IMR-90 (cell line): Measurements from ENCODE around the gene MIB1. TPM values are rescaled to one million over a fixed set of nuclear protein-coding genes. Genes with fewer than 3 reads are reported as not detected.

Experiments
- ATAC-seq: fragments of 200-7000 bp; cut with Tn5 transposase; 2 replicates; pipeline ENCODE4 v1.9.1; 2020; ENCODE audit warnings: low read depth, mild to moderate bottlenecking, moderate library complexity
- BruUV-seq: library from RNA; stranded (reverse); fragments of 400-500 nt; replicated peaks from 2 replicates; lab custom pipeline; 2021; lab: Mats Ljungman, UMichigan
- CTCF ChIA-PET: fragments of 300-600 bp; formaldehyde crosslinking; extraction: SDS; loops from one replicate; lab custom pipeline; 2021; ENCODE audit warnings: antibody characterized with exemption; lab: Yijun Ruan, JAX
- POLR2A ChIA-PET: fragments of 300-600 bp; sonication (Branson Sonifier 250); formaldehyde crosslinking; loops from one replicate; lab custom pipeline; 2022; ENCODE audit warnings: antibody characterized with exemption; ENCODE audit not compliant: unreplicated experiment; lab: Charles Lee
- DNase-seq: peaks from one replicate; pipeline ENCODE4 v3.0.0; 2013
- H2AFZ ChIP-seq: replicated peaks from 2 replicates; pipeline ENCODE3; 2013; ENCODE audit warnings: low read length, mild to moderate bottlenecking; ENCODE audit not compliant: poor library complexity
- H2AK5ac ChIP-seq: 2 replicates; pipeline ENCODE4 v1.6.1; 2013; ENCODE audit warnings: low read depth, low read length, inconsistent platforms
- H2AK9ac ChIP-seq: replicated peaks from 2 replicates; pipeline ENCODE3; 2013; ENCODE audit warnings: mild to moderate bottlenecking, low read depth, low read length, moderate library complexity; ENCODE audit not compliant: poor library complexity
- H2BK120ac ChIP-seq: 2 replicates; pipeline ENCODE4 v1.6.1; 2013; ENCODE audit warnings: low read depth, low read length, inconsistent platforms
- H2BK15ac ChIP-seq: 3 replicates; pipeline ENCODE4 v1.6.1; 2013; ENCODE audit warnings: low read depth, low read length, inconsistent platforms
- H2BK20ac ChIP-seq: 2 replicates; pipeline ENCODE4 v1.6.1; 2013; ENCODE audit warnings: low read depth, mild to moderate bottlenecking, inconsistent platforms, low read length, moderate library complexity
- H2BK5ac ChIP-seq: 2 replicates; pipeline ENCODE4 v1.6.1; 2013; ENCODE audit warnings: mild to moderate bottlenecking, low read depth, low read length, inconsistent platforms; ENCODE audit not compliant: poor library complexity, severe bottlenecking
- H3K14ac ChIP-seq: replicated peaks from 2 replicates; pipeline ENCODE4 v1.6.1; 2013; ENCODE audit warnings: low read depth, low read length, inconsistent platforms
- H3K18ac ChIP-seq: 2 replicates; pipeline ENCODE4 v1.6.1; 2013; ENCODE audit warnings: low read depth, low read length, control low read depth
- H3K23ac ChIP-seq: 2 replicates; pipeline ENCODE4 v1.6.1; 2013; ENCODE audit warnings: low read depth, low read length, inconsistent platforms
- H3K27ac ChIP-seq: 2 replicates; pipeline ENCODE4 v1.5.1; 2013; ENCODE audit warnings: mild to moderate bottlenecking, control low read depth, low read length; ENCODE audit not compliant: insufficient read depth
- H3K27me3 ChIP-seq: 2 replicates; pipeline ENCODE4 v1.6.1; 2013; ENCODE audit warnings: low read length; ENCODE audit not compliant: control insufficient read depth, insufficient read depth
- H3K36me3 ChIP-seq: 2 replicates; pipeline ENCODE4 v1.6.1; 2013; ENCODE audit warnings: low read length, mixed read lengths; ENCODE audit not compliant: control insufficient read depth, insufficient read depth
- H3K4ac ChIP-seq: 2 replicates; pipeline ENCODE4 v1.6.1; 2013; ENCODE audit warnings: low read depth, low read length, inconsistent platforms
- H3K4me1 ChIP-seq: 2 replicates; pipeline ENCODE4 v1.6.1; 2013; ENCODE audit warnings: low read length, mixed read lengths; ENCODE audit not compliant: control insufficient read depth, insufficient read depth
- H3K4me2 ChIP-seq: 2 replicates; pipeline ENCODE4 v1.6.1; 2013; ENCODE audit warnings: low read depth, mild to moderate bottlenecking, control low read depth, low read length, moderate library complexity
- H3K4me3 ChIP-seq: 2 replicates; pipeline ENCODE4 v1.5.1; 2013; ENCODE audit warnings: low read depth, mild to moderate bottlenecking, control low read depth, low read length, moderate library complexity; ENCODE audit not compliant: insufficient read depth
- H3K56ac ChIP-seq: 2 replicates; pipeline ENCODE4 v1.6.1; 2013; ENCODE audit warnings: low read length, inconsistent platforms; ENCODE audit not compliant: insufficient read depth; ENCODE audit errors: extremely low read depth
- H3K79me1 ChIP-seq, 2 experiments: 2 replicates each; pipeline ENCODE4 v1.6.1; 2013; ENCODE audit warnings: low read length in 2 of 2, inconsistent platforms in 1 of 2, low read depth in 1 of 2
- H3K9ac ChIP-seq: 2 replicates; pipeline ENCODE4 v1.6.1; 2013; ENCODE audit warnings: low read depth, low read length, control low read depth
- H3K9me1 ChIP-seq: 2 replicates; pipeline ENCODE4 v1.6.1; 2013; ENCODE audit warnings: low read length, inconsistent platforms; ENCODE audit not compliant: insufficient read depth
- H3K9me3 ChIP-seq: 2 replicates; pipeline ENCODE4 v1.6.1; 2013; ENCODE audit warnings: low read length; ENCODE audit not compliant: control insufficient read depth, insufficient read depth
- H4K20me1 ChIP-seq: 2 replicates; pipeline ENCODE4 v1.6.1; 2013; ENCODE audit warnings: low read length, inconsistent platforms; ENCODE audit not compliant: insufficient read depth
- H4K5ac ChIP-seq: 2 replicates; pipeline ENCODE4 v1.6.1; 2013; ENCODE audit warnings: mild to moderate bottlenecking, low read depth, low read length, control low read depth
- H4K8ac ChIP-seq, 2 experiments: 2 replicates each; pipeline ENCODE4 v1.6.1; 2013; ENCODE audit warnings: low read depth in 2 of 2, low read length in 2 of 2, control low read depth in 1 of 2, inconsistent platforms in 1 of 2
- H4K91ac ChIP-seq: 2 replicates; pipeline ENCODE4 v1.6.1; 2013; ENCODE audit warnings: low read depth, low read length, inconsistent platforms; ENCODE audit not compliant: insufficient read depth
- BHLHE40 ChIP-seq: fragments of 150-350 bp; IDR thresholded peaks from 2 replicates; pipeline ENCODE4 v1.6.1; 2016; ENCODE audit warnings: mild to moderate bottlenecking, low read depth, low read length
- CEBPB ChIP-seq: IDR thresholded peaks from 2 replicates; pipeline ENCODE4 v1.6.1; 2012; ENCODE audit warnings: low read depth, low read length, improper control_type of control experiment
- CHD1 ChIP-seq: IDR thresholded peaks from 2 replicates; pipeline ENCODE4 v1.6.1; 2012; ENCODE audit warnings: low read depth, low read length, improper control_type of control experiment
- CTCF ChIP-seq: conservative IDR thresholded peaks from 2 replicates; pipeline ENCODE4 v1.5.1; 2012; ENCODE audit warnings: mild to moderate bottlenecking, low read depth, low read length, improper control_type of control experiment
- ELK1 ChIP-seq: fragments of 150-350 bp; IDR thresholded peaks from 2 replicates; pipeline ENCODE4 v1.6.1; 2016; ENCODE audit warnings: low read depth, mild to moderate bottlenecking, low read length, moderate library complexity, borderline replicate concordance
- FOS ChIP-seq: fragments of 150-350 bp; IDR thresholded peaks from 2 replicates; pipeline ENCODE4 v1.6.1; 2016; ENCODE audit warnings: low read depth, low read length
- MAFK ChIP-seq: IDR thresholded peaks from 2 replicates; pipeline ENCODE4 v1.6.1; 2012; ENCODE audit warnings: low read depth, low read length, improper control_type of control experiment
- MAZ ChIP-seq: IDR thresholded peaks from 2 replicates; pipeline ENCODE4 v1.6.1; 2012; ENCODE audit warnings: low read depth, mild to moderate bottlenecking, low read length, improper control_type of control experiment, moderate library complexity, borderline replicate concordance
- MXI1 ChIP-seq: IDR thresholded peaks from 2 replicates; pipeline ENCODE4 v1.6.1; 2012; ENCODE audit warnings: low read depth, mild to moderate bottlenecking, low read length, moderate library complexity, borderline replicate concordance
- NFE2L2 ChIP-seq: fragments of 150-350 bp; IDR thresholded peaks from 2 replicates; pipeline ENCODE4 v1.6.1; 2016; ENCODE audit warnings: low read depth, mild to moderate bottlenecking, low read length
- POLR2A ChIP-seq: IDR thresholded peaks from 2 replicates; pipeline ENCODE4 v1.6.1; 2012; ENCODE audit warnings: mild to moderate bottlenecking, low read depth, low read length
- RAD21 ChIP-seq: IDR thresholded peaks from 2 replicates; pipeline ENCODE4 v1.6.1; 2012; ENCODE audit warnings: low read length, improper control_type of control experiment
- RCOR1 ChIP-seq: IDR thresholded peaks from 2 replicates; pipeline ENCODE4 v1.6.1; 2012; ENCODE audit warnings: mild to moderate bottlenecking, low read length, improper control_type of control experiment; ENCODE audit not compliant: insufficient replicate concordance
- RFX5 ChIP-seq: IDR thresholded peaks from 2 replicates; pipeline ENCODE4 v1.8.0; 2012; ENCODE audit warnings: low read depth, mild to moderate bottlenecking, low read length, moderate library complexity
- SMC3 ChIP-seq: fragments of 150-350 bp; IDR thresholded peaks from 2 replicates; pipeline ENCODE4 v1.6.1; 2016; ENCODE audit warnings: low read depth, mild to moderate bottlenecking, antibody characterized with exemption, low read length, moderate library complexity
- USF2 ChIP-seq: fragments of 150-350 bp; IDR thresholded peaks from 2 replicates; pipeline ENCODE4 v1.6.1; 2017; ENCODE audit warnings: mild to moderate bottlenecking, antibody characterized with exemption, low read length, low read depth
- WGBS, 2 experiments: methylation state at CpG; one replicate each; pipeline versions ENCODE4 v1.1.5 to v1.1.7; 2013; ENCODE audit warnings: missing lambda C conversion rate in 2 of 2; ENCODE audit not compliant: insufficient read length in 1 of 2; ENCODE audit errors: extremely low coverage in 2 of 2; 5-methylcytosine and 5-hydroxymethylcytosine counted together
- dilution Hi-C: fragments of 300-500 bp; cut with HindIII; formaldehyde crosslinking; loops from one replicate; pipeline ENCODE4 v1.14.3; 2018; ENCODE audit warnings: low sequenced_read_pairs; ENCODE audit not compliant: unreplicated experiment
- in situ Hi-C: fragments of 300-500 bp; cut with MboI; formaldehyde crosslinking; loops from 3 replicates; pipeline ENCODE4 v1.14.3; 2019; ENCODE audit warnings: low sequenced_read_pairs, inconsistent platforms, mixed read lengths
- intact Hi-C: fragments of 100-400 bp; cut with micrococcal nuclease; formaldehyde crosslinking; loops from 2 replicates; pipeline ENCODE4 v1.10.0; 2022
- polyA plus RNA-seq, 3 experiments: library from polyadenylated mRNA; depleted of rRNA; stranded (reverse); fragments of >200 nt; gene quantifications; 2 replicates each; pipeline ENCODE4 v1.2.3, GENCODE V29; 2012; ENCODE audit warnings: low replicate concordance in 1 of 3
- total RNA-seq: library from RNA; depleted of rRNA; stranded (reverse); fragments of >200 nt; gene quantifications from 2 replicates; pipeline ENCODE4 v1.2.3, GENCODE V29; 2012

The MIB1 gene
- total and polyA plus RNA-seq, 2 of the 4 experiments (the other 2 are of a cell fraction) = 5.9 to 80.1 TPM

GRCh38 chr18:21733011-21733410, 7.6 kb upstream of the MIB1 start:
- no CpG with 5 or more reads among the region's 5 CpGs for whole genome bisulfite sequencing, 2 experiments
- Histone ChIP-seq H3K9me1 (no peaks in the 10 kb centered on the region), H3K14ac (no peak overlapping the region), H4K8ac (no peak overlapping the region), H3K79me1 (no peaks in the 10 kb centered on the region), H3K56ac (no peak overlapping the region), H2AFZ (no peak overlapping the region), H3K4me3 (no peak overlapping the region), H3K9me3 (no peaks in the 10 kb centered on the region), H3K27me3 (no peaks in the 10 kb centered on the region), H2AK9ac (no peak overlapping the region), H3K36me3 (no peaks in the 10 kb centered on the region), H2BK15ac (no peak overlapping the region), H3K4ac (no peak overlapping the region), H3K18ac (no peak overlapping the region), H2AK5ac (no peak overlapping the region), H2BK120ac (no peak overlapping the region), H2BK20ac (no peak overlapping the region), H3K27ac (no peak overlapping the region), H4K20me1 (no peaks in the 10 kb centered on the region), H3K4me2 (no peak overlapping the region), H3K4me1 (peaks cover 4% of the 10 kb centered on the region; the same call in 1 of the 2 replicates), H4K5ac (no peak overlapping the region), H3K23ac (no peak overlapping the region), H3K9ac (no peak overlapping the region), H4K91ac (no peak overlapping the region), H2BK5ac (no peak overlapping the region)
- intact Hi-C loops (no loop called here), dilution Hi-C loops (no loop called here), in situ Hi-C loops (no loop called here)
- no peak for DNase-seq
- POLR2A ChIA-PET = no interaction called here
- CTCF ChIA-PET = no interaction called here
- TF ChIP-seq POLR2A = no peak
- no peak for TF ChIP-seq FOS
- no peak for TF ChIP-seq CEBPB
- TF ChIP-seq MAFK = no peak
- TF ChIP-seq MAZ = no peak
- no peak for TF ChIP-seq ELK1
- TF ChIP-seq SMC3 = no peak
- TF ChIP-seq NFE2L2 = no peak
- TF ChIP-seq RFX5 = no peak
- TF ChIP-seq RAD21 = no peak
- TF ChIP-seq RCOR1 = no peak
- TF ChIP-seq CHD1 = no peak
- TF ChIP-seq MXI1 = no peak
- TF ChIP-seq CTCF = no peak
- no peak for TF ChIP-seq BHLHE40
- TF ChIP-seq USF2 = no peak
- BruUV-seq = no TSS peak
- no peak for ATAC-seq
